SKM-1 treated with dmso at 0.1 percent for 144 hours (cell line): Measurements from ENCODE around the gene PARP9.
"Not testable (repeated sequence)": the region's sequence is repeated elsewhere in the genome, so short reads cannot be mapped to it uniquely, and the experiment has no call there.

Experiments used
- DNase-seq: peaks from one replicate; lab custom pipeline; 2025; ENCODE audit not compliant: unreplicated experiment; lab: John Stamatoyannopoulos, UW

PARP9 gene

GRCh38 chr3:122576174-122576940, 12.3 kb upstream of the PARP9 start:
- peak; percentile 5 for DNase-seq

DNA sequence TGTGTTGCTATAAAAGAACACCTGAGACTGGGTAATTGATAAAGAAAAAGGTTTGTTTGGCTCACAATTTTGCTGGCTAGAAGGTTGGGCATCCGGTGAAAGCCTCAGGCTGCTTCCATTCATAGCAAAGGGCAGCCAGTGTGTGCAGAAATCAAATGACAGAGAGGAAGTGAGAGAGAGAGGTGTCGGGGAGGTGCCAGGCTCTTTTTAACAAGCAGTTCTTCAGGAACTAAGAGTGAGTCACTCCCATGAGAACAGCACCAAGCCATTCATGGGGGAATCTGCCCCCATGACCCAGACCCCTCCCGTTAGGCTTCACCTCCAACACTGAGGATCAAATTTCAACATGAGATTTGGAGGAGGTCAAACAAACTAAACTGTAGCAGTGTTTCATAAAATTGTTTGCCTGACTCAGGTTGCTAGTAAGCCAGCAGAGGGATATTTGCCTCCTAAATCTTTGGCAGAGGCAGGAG, 8.9 kb upstream of the PARP9 start:
- peak; percentile 27 for DNase-seq

DNA sequence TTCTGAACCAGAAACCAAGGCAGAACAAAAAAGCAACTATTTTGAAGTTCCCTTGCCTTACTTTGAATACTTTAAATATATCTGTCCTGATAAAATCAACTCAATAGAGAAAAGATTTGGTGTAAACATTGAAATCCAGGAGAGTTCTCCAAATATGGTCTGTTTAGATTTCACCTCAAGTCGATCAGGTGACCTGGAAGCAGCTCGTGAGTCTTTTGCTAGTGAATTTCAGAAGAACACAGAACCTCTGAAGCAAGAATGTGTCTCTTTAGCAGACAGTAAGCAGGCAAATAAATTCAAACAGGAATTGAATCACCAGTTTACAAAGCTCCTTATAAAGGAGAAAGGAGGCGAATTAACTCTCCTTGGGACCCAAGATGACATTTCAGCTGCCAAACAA, 4.7 kb upstream of the PARP9 start:
- no peak for DNase-seq

- not testable (repeated sequence) for DNase-seq
Observed at GRCh38 chr3:122568131-122568530, 4.0 kb upstream of the PARP9 start.

DNA sequence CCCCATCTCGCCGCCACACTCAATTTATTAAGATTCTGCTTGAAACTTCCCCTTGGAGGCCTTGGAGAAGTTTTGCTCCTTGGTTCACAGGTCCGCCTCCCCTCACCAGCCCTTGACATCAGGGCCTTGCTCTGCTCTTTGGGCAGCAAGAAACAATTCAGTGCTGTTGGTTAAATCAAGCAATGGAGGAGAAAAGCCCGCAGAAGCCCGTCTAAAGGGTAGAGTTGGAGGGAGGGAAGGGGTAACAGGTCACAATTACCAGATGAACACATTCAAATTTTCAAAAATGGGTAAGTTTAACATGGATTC, 429 bp downstream of the PARP9 start:
- no peak for DNase-seq

DNA sequence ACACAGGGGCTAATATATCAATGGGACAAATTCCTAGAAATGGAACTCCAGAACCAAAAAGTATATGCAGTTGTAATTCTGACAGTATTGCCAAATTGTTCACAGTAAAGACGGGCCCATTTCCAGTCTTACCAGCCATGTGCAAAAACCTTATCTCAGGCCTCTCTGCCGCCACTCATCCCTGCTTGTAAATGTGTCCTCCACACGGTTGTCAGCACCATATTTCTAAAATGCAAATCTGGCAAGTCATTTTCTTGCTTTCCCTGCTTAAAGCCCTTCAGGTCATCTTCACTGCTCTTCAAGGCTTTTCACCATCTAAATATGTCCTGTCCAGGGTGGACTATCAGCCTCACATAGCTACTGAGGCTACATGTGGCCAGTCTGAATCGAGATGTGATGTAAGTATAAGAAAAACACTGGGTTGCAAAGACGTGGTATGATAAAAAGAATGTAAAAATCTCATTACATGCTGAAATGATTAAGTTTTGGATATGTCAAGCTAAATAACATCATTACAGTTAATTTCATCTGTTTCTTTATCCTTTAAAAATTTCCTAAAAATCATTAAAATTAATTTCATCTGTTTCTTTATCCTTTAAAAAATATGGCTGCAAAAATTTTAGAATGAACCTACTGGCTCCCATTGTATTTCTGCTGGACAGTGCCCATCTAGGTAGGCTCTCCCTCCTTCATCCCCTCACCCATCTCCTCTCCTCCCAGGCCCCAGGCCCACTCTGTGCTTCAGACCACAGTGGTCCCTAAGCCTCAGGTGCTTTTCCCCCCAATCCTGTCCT, 980 bp downstream of the PARP9 start:
- DNase-seq = no peak

GRCh38 chr3:122560680-122561079, 3.4 kb downstream of the PARP9 start:
- peak; percentile 50 for DNase-seq

GRCh38 chr3:122559906-122560305, 4.2 kb downstream of the PARP9 start:
- DNase-seq = no peak

- DNase-seq = no peak
Observed at GRCh38 chr3:122558605-122559004, 5.5 kb downstream of the PARP9 start.

- DNase-seq = no peak
Observed at GRCh38 chr3:122557356-122557755, 6.7 kb downstream of the PARP9 start.

DNA sequence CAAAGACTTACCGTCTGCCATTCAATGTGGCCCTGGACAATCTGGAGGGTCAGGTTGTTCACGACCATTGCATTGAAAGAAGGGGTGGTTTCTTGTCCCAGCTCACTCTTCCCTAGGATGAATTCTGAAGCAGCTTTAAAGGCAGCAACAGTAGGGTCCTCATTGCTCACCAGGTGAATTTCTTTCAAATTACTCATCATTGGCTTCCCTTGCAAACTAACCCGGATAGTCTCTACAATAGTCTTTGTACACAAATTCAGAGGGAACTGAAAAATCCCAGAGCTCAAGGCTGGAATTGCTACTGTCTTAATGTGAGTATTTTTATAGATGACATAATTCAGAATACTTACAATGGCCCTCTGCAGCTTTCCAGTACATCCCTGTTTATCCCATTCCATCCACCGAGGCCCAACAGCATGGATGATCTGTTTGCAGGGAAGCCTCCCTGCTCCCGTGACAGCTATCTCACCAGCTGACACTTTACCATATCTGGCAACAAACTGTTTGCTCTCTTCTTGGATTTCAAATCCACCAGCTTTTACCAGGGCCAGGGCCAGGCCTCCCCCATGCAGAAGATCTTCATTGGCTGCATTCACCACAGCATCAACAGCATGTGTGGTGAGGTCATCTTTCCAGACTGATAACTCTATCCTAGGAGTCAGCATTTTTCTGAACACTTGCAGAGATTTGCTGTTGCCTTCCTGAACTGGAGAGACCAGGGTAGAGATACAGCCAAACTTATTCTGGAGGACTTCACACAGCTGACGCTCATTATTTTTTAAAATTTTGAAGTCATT, 8.6 kb downstream of the PARP9 start:
- no peak for DNase-seq

GRCh38 chr3:122553171-122553570, 10.9 kb downstream of the PARP9 start:
- no peak for DNase-seq

- no peak for DNase-seq
Observed at GRCh38 chr3:122548619-122549018, 15.5 kb downstream of the PARP9 start.

GRCh38 chr3:122548076-122548475, 16.0 kb downstream of the PARP9 start:
- no peak for DNase-seq

DNA sequence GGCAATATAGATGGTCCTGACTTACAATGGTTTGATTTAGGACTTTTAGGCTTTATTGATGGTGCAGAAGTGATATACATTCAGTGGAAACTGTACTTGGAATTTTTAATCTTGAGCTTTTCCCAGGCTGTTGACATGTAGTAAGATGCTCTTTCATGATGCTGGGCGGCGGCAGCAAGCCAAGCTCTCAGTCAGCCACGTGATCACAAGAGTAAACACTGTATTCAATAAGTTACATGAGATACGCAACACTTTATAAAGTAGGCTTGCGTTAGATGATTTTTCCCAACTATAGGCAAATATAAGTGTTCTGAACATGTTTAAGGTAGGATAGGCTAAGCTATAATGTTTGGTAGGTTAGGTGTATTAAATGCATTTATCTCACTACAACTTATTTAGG, 17.9 kb downstream of the PARP9 start:
- DNase-seq = no peak

DNA sequence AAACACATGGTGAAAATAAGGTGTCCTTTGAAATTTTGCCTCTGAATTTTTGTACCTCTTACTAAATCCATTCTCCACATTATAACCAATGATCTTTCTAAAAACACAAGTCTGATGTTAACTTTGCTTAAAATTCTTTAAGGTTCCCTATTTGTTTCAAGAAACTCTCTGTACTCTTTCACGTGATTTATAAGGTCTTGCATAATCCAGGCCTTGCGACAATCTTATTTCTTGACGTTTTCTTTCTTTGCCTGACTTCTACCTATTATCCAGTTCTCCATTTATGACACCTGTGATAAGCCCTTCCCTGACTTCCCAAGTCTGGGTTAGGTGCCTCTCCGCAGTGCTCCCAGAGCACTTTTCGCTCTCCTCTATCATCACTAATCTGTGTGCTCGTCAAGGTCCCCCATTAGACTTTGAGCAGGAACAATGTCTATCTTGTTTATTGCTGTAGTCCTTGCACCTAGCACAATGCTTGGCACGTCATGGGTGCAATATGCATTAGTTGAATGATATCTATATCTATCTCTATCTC, 25.1 kb downstream of the PARP9 start:
- peak; percentile 13 for DNase-seq

- no peak for DNase-seq
Observed at GRCh38 chr3:122536632-122537001, 27.5 kb downstream of the PARP9 start.

- DNase-seq = no peak
Observed at GRCh38 chr3:122535964-122536631, 28.0 kb downstream of the PARP9 start.

GRCh38 chr3:122533931-122534334, 30.2 kb downstream of the PARP9 start:
- DNase-seq = peak; percentile 56

- no peak for DNase-seq
Observed at GRCh38 chr3:122533480-122533879, 30.6 kb downstream of the PARP9 start.

GRCh38 chr3:122530164-122530563, 33.9 kb downstream of the PARP9 start:
- no peak for DNase-seq
